Liver (tissue), 9 donors: ENCODE results near the gene SHLD1. TPM values are rescaled to one million over a fixed set of nuclear protein-coding genes. Genes with fewer than 3 reads are reported as not detected.

Source experiments
- DNase-seq: peaks from one replicate; pipeline ENCODE4 v3.0.0-alpha.2; 2017; ENCODE audit warnings: low spot score
- H3K27ac ChIP-seq, 2 donors: one replicate each; pipeline ENCODE4 v1.7.0; 2013; ENCODE audit warnings: inconsistent platforms in 2 of 2, low read length in 2 of 2, control low read depth in 1 of 2, low read depth in 1 of 2, mild to moderate bottlenecking in 1 of 2
- H3K27me3 ChIP-seq, 4 donors: one replicate each; pipeline versions ENCODE4 v1.6.1 to v1.7.0; 2013; ENCODE audit warnings: low read length in 3 of 4, inconsistent platforms in 1 of 4, mild to moderate bottlenecking in 1 of 4, moderate library complexity in 1 of 4; ENCODE audit not compliant: control insufficient read depth in 4 of 4, insufficient read depth in 4 of 4
- H3K36me3 ChIP-seq, 4 donors: one replicate each; pipeline versions ENCODE4 v1.6.1 to v1.7.0; 2013; ENCODE audit warnings: low read length in 3 of 4, mild to moderate bottlenecking in 3 of 4, low read depth in 1 of 4, moderate library complexity in 1 of 4; ENCODE audit not compliant: control insufficient read depth in 4 of 4, insufficient read depth in 3 of 4
- H3K4me1 ChIP-seq, 4 donors: one replicate each; pipeline versions ENCODE4 v1.6.1 to v1.7.0; 2013; ENCODE audit warnings: low read length in 3 of 4, mild to moderate bottlenecking in 3 of 4, moderate library complexity in 1 of 4; ENCODE audit not compliant: control insufficient read depth in 4 of 4, insufficient read depth in 4 of 4
- H3K4me3 ChIP-seq, 3 donors: one replicate each; pipeline versions ENCODE4 v1.6.1 to v1.7.0; 2013; ENCODE audit warnings: low read length in 3 of 3, control low read depth in 1 of 3, low read depth in 1 of 3, mild to moderate bottlenecking in 1 of 3
- H3K9ac ChIP-seq, 2 donors: one replicate each; pipeline ENCODE4 v1.7.0; 2013; ENCODE audit warnings: low read length in 2 of 2, mild to moderate bottlenecking in 2 of 2, moderate library complexity in 2 of 2, control low read depth in 1 of 2, low read depth in 1 of 2
- H3K9me3 ChIP-seq, 4 donors: one replicate each; pipeline versions ENCODE4 v1.6.1 to v1.7.0; 2013; ENCODE audit warnings: low read length in 3 of 4; ENCODE audit not compliant: control insufficient read depth in 4 of 4
- ATF3 ChIP-seq: IDR thresholded peaks from 2 replicates; pipeline ENCODE4 v1.6.1; 2016; ENCODE audit warnings: antibody characterized with exemption
- CTCF ChIP-seq: fragments of 150-350 bp; IDR thresholded peaks from 2 replicates; pipeline ENCODE4 v1.5.1; 2017; ENCODE audit warnings: improper control_type of control experiment, low read depth, low read length; ENCODE audit not compliant: missing input control
- EGR1 ChIP-seq, 2 donors: IDR thresholded peaks; 2 replicates each; pipeline ENCODE4 v1.6.1; 2016 to 2018; ENCODE audit warnings: antibody characterized with exemption in 2 of 2, low read depth in 2 of 2
- FOXA1 ChIP-seq: IDR thresholded peaks from 2 replicates; pipeline ENCODE4 v1.6.1; 2016; ENCODE audit warnings: antibody characterized with exemption
- FOXA2 ChIP-seq: IDR thresholded peaks from 2 replicates; pipeline ENCODE4 v1.6.1; 2016; ENCODE audit warnings: antibody characterized with exemption
- GABPA ChIP-seq, 2 donors: IDR thresholded peaks in 1 of 2; conservative IDR thresholded peaks in 1 of 2; 2 replicates each; pipeline ENCODE4 v1.6.1; 2016; ENCODE audit warnings: antibody characterized with exemption in 2 of 2, mild to moderate bottlenecking in 1 of 2, moderate library complexity in 1 of 2
- HNF4A ChIP-seq, 2 donors: conservative IDR thresholded peaks; 2 replicates each; pipeline ENCODE4 v1.6.1; 2016; ENCODE audit warnings: antibody characterized with exemption in 2 of 2, mild to moderate bottlenecking in 2 of 2
- HNF4G ChIP-seq: IDR thresholded peaks from 2 replicates; pipeline ENCODE4 v1.6.1; 2016; ENCODE audit warnings: antibody characterized with exemption
- JUND ChIP-seq, 2 donors: IDR thresholded peaks; 2 replicates each; pipeline ENCODE4 v1.6.1; 2016; ENCODE audit warnings: antibody characterized with exemption in 2 of 2
- MAX ChIP-seq: IDR thresholded peaks from 2 replicates; pipeline ENCODE4 v1.6.1; 2016; ENCODE audit warnings: antibody characterized with exemption
- NR2F2 ChIP-seq: IDR thresholded peaks from 2 replicates; pipeline ENCODE4 v1.6.1; 2016; ENCODE audit warnings: antibody characterized with exemption
- RAD21 ChIP-seq, 2 donors: IDR thresholded peaks; 2 replicates each; pipeline ENCODE4 v1.6.1; 2016; ENCODE audit warnings: antibody characterized with exemption in 2 of 2, mild to moderate bottlenecking in 2 of 2
- REST ChIP-seq: IDR thresholded peaks from 2 replicates; pipeline ENCODE4 v1.6.1; 2016; ENCODE audit warnings: antibody characterized with exemption, mild to moderate bottlenecking
- RXRA ChIP-seq, 2 donors: IDR thresholded peaks; 2 replicates each; pipeline ENCODE4 v1.6.1; 2017 to 2018; ENCODE audit warnings: antibody characterized with exemption in 2 of 2, mild to moderate bottlenecking in 1 of 2
- SP1 ChIP-seq: IDR thresholded peaks from 2 replicates; pipeline ENCODE4 v1.6.1; 2018; ENCODE audit warnings: antibody characterized with exemption, mild to moderate bottlenecking
- TAF1 ChIP-seq: conservative IDR thresholded peaks from 2 replicates; pipeline ENCODE4 v1.6.1; 2016; ENCODE audit warnings: antibody characterized with exemption, mild to moderate bottlenecking
- YY1 ChIP-seq: IDR thresholded peaks from 2 replicates; pipeline ENCODE4 v1.6.1; 2016; ENCODE audit warnings: antibody characterized with exemption, mild to moderate bottlenecking
- ZBTB33 ChIP-seq: IDR thresholded peaks from 2 replicates; pipeline ENCODE4 v1.6.1; 2016; ENCODE audit warnings: antibody characterized with exemption
- WGBS: extraction: QIAGEN DNeasy Blood & Tissue Kit; methylation state at CpG from one replicate; pipeline ENCODE4 v1.1.7; 2013; 5-methylcytosine and 5-hydroxymethylcytosine counted together
- polyA plus RNA-seq, 2 donors: library from polyadenylated mRNA; stranded (reverse) in 1 of 2; unstranded in 1 of 2; fragments of 200-250 nt in 1 of 2; fragments of >200 nt in 1 of 2; fragmentation: Nextera tagmentation in 1 of 2; extraction: Ambion mirVana in 1 of 2; gene quantifications; one replicate each; pipeline versions ENCODE4 v1.2.1 to v1.2.3, GENCODE V29; 2013 to 2015
- total RNA-seq, 2 donors: library from RNA; depleted of rRNA; stranded (reverse); fragments of >200 nt; gene quantifications; one replicate each; pipeline ENCODE4 v1.2.3, GENCODE V29; 2014
- donor health status: healthy.
- donor health status: healthy.
- donor health status: healthy.
- donor health status: healthy.
- donor health status: healthy.

The SHLD1 gene
- total and polyA plus RNA-seq, 4 donors, result 0.92 to 5.0 (median 2.0) TPM

GRCh38 chr20:5718896-5719595 is 31.2 kb upstream of the SHLD1 start (continued):
- TF ChIP-seq FOXA1 (no peak), RXRA (IDR thresholded peaks at IDR 0.05) (peak; percentile 97 to 98), TAF1 (no peak), ZBTB33 (no peak), HNF4A (conservative IDR thresholded peaks at IDR 0.05) (peak; percentile 74 to 80), JUND (IDR thresholded peaks at IDR 0.05) (peak; percentile 60 to 72)

- Histone ChIP-seq H3K4me3 (no peak overlapping the region), H3K36me3 (no peaks in the 10 kb centered on the region), H3K9ac (no peak overlapping the region), H3K27me3 (no peaks in the 10 kb centered on the region), H3K9me3 (peaks cover 0 to 8% (median 4%) of the 10 kb centered on the region in 4 donors), H3K4me1 (peaks cover 0 to 19% (median 10%) of the 10 kb centered on the region in 4 donors), H3K27ac (no peak overlapping the region)
- no peak for DNase-seq
- 71% methylated on average over 6 of the region's 6 CpGs for WGBS
- no peak for TF ChIP-seq EGR1 (IDR thresholded peaks at IDR 0.05; ENCODE audit: low read depth in 2 of 2)
- TF ChIP-seq REST, result no peak
- no peak for TF ChIP-seq ATF3
- no peak for TF ChIP-seq HNF4A (conservative IDR thresholded peaks at IDR 0.05)
- TF ChIP-seq ZBTB33, result no peak
- no peak for TF ChIP-seq CTCF
- TF ChIP-seq HNF4G, result no peak
- no peak for TF ChIP-seq NR2F2
- TF ChIP-seq FOXA2, result no peak
- TF ChIP-seq RAD21 (IDR thresholded peaks at IDR 0.05), result no peak
- TF ChIP-seq SP1, result no peak
- TF ChIP-seq RXRA (IDR thresholded peaks at IDR 0.05), result no peak
- no peak for TF ChIP-seq MAX
- TF ChIP-seq FOXA1, result no peak
- no peak for TF ChIP-seq GABPA (IDR thresholded peaks at IDR 0.05 in 1 of 2, conservative IDR thresholded peaks at IDR 0.05 in 1 of 2)
- TF ChIP-seq YY1, result no peak
- no peak for TF ChIP-seq JUND (IDR thresholded peaks at IDR 0.05)
- TF ChIP-seq TAF1, result no peak
Observed at GRCh38 chr20:5719861-5720403, 30.3 kb upstream of the SHLD1 start.
